Heart right ventricle (tissue), 16 donors: ENCODE results near the gene LRRC14B. TPM values are rescaled to one million over a fixed set of nuclear protein-coding genes. Genes with fewer than 3 reads are reported as not detected.

Experiments used
- ATAC-seq, 8 donors: fragments of 200-7000 bp; cut with Tn5 transposase; one replicate each; pipeline ENCODE4 v1.9.1; 2020; ENCODE audit warnings: mild to moderate bottlenecking in 8 of 8, moderate library complexity in 8 of 8, moderate number of reproducible peaks in 1 of 8
- DNase-seq, 2 donors: peaks; one replicate each; pipeline ENCODE4 v3.0.0-alpha.2; 2020
- H3K27ac ChIP-seq, 10 donors: fragments of 200-600 bp; sonication (generic) in 2 of 10; one replicate each; pipeline versions ENCODE4 v1.5.0 to v1.8.0; 2020 to 2022; ENCODE audit warnings: mild to moderate bottlenecking in 3 of 10
- H3K27me3 ChIP-seq, 7 donors: fragments of 200-600 bp; one replicate each; pipeline ENCODE4 v1.8.0; 2021 to 2022; ENCODE audit warnings: mild to moderate bottlenecking in 2 of 7
- H3K36me3 ChIP-seq, 9 donors: fragments of 200-600 bp; sonication (generic) in 1 of 9; one replicate each; pipeline versions ENCODE4 v1.5.0 to v1.8.0; 2020 to 2022; ENCODE audit warnings: mild to moderate bottlenecking in 2 of 9
- H3K4me1 ChIP-seq, 9 donors: fragments of 200-600 bp; sonication (generic) in 1 of 9; one replicate each; pipeline versions ENCODE4 v1.5.0 to v1.8.0; 2020 to 2022; ENCODE audit warnings: mild to moderate bottlenecking in 4 of 9
- H3K4me3 ChIP-seq, 10 donors: fragments of 200-600 bp; sonication (generic) in 2 of 10; one replicate each; pipeline versions ENCODE4 v1.5.0 to v1.8.0; 2020 to 2022; ENCODE audit warnings: mild to moderate bottlenecking in 7 of 10, moderate library complexity in 2 of 10
- H3K9me3 ChIP-seq, 11 donors: fragments of 200-600 bp in 10 of 11; sonication (generic) in 2 of 11; one replicate each; pipeline versions ENCODE4 v1.5.0 to v1.8.0; 2013 to 2022; ENCODE audit warnings: mild to moderate bottlenecking in 2 of 11, control low read depth in 1 of 11, moderate library complexity in 1 of 11
- WGBS, 2 donors: extraction: QIAGEN DNeasy Blood & Tissue Kit; methylation state at CpG; one replicate each; pipeline ENCODE4 v1.1.7; 2013; ENCODE audit warnings: inconsistent platforms in 1 of 2; 5-methylcytosine and 5-hydroxymethylcytosine counted together
- intact Hi-C, 10 donors: fragments of 100-400 bp; cut with DNase I; formaldehyde crosslinking; loops; one replicate each; pipeline versions ENCODE4 v1.11.1 to v1.14.2; 2022
- polyA plus RNA-seq, 2 donors: library from polyadenylated mRNA; stranded (reverse); fragments of 200-250 nt; gene quantifications; one replicate each; pipeline ENCODE4 v1.2.3, GENCODE V29; 2013
- total RNA-seq, 10 donors: library from RNA; stranded (reverse); fragmentation: NEBNext Ultra II Directional in 3 of 10; extraction: Animal tissue kit (Norgen Biotek cat#: 25700) in 3 of 10; gene quantifications; one replicate each; pipeline versions ENCODE4 v1.2.1 to v1.2.4, GENCODE V29; 2021 to 2023
- TF ChIP-seq, protein P1 (sequence below), 9 donors: fragments of 200-600 bp; sonication (generic) in 2 of 9; IDR thresholded peaks; one replicate each; pipeline versions ENCODE4 v1.5.0 to v1.8.0; 2021 to 2022; ENCODE audit warnings: antibody characterized with exemption in 9 of 9, mild to moderate bottlenecking in 5 of 9, moderate library complexity in 1 of 9
- donor health status: Arrhythmogenic right ventricular cardiomyopathy.
- donor health status: ischemic (EF 13 %, LVEDD 7.1; RV severe dilation, severe dysfunction).
- donor health status: healthy with polysubstance abuse.
- donor health status: DM: no; HTN: yes; CAD: no.
- donor health status: DM: no; HTN: no; CAD: no.
- donor health status: ischemic (EF 25% LVEDD 6.9; RV normal size, moderate dysfunction).
- donor health status: ischemic (EF 25% LVEDD 5.7; RV mildly dilated, moderate dysfunction).
- donor health status: healthy.
- donor health status: DM: yes; HTN: yes; CAD: no.
- donor health status: Ischemic cardiomyopathy.
- donor health status: ischemic (EF 35%, LVEDD 5.7; RV mildly dilated, moderate dysfunction).
- donor health status: nonischemic (EF 11% LVEDD 7.7; RV severe dilation, severe dysfunction).
- donor health status: DM: yes; HTN: yes; CAD: no.
- donor health status: PGD.
- donor health status: ischemic (EF 29% LVEDD 5.4; RV normal size, mild dysfunction).
- donor health status: nonischemic (EF 23%, LVEDD 6.1; RV moderate dilation, normal function).

The LRRC14B gene
- total and polyA plus RNA-seq, 12 donors, result 2.6 to 96.6 (median 49.9) TPM

DNA sequence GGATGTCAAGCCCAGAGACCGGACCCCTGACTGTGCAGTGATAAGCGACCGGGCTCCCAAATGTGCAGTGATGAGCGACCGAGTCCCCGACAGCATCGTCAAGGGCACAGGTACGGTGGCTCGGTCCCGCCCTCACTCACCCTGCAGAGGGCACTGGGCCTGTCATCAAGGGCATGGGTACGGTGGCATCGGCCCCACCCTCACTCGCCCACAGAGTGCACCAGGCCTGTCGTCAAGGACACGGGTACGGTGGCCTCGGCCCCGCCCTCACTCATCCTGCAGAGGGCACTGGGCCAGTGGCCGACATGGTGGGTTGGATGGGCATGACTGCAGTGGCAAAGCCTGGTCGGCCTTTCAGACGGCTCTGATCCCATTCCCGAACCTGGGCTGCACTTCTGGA, 9.7 kb upstream of the LRRC14B start:
- DNase-seq (no peak), ATAC-seq (peak in 1 of 8 donors; percentile 39)
- Histone ChIP-seq H3K27ac (no peak overlapping the region), H3K27me3 (peaks cover 0 to 3% (median 0%) of the 10 kb centered on the region in 7 donors), H3K36me3 (no peaks in the 10 kb centered on the region), H3K4me3 (no peak overlapping the region), H3K4me1 (peaks cover 0 to 7% (median 0%) of the 10 kb centered on the region in 9 donors), H3K9me3 (no peaks in the 10 kb centered on the region)
- 88 to 93% methylated on average over 22 of the region's 22 CpGs for WGBS, 2 donors
- intact Hi-C loops, result no loop called here
- TF ChIP-seq, protein P1, sequence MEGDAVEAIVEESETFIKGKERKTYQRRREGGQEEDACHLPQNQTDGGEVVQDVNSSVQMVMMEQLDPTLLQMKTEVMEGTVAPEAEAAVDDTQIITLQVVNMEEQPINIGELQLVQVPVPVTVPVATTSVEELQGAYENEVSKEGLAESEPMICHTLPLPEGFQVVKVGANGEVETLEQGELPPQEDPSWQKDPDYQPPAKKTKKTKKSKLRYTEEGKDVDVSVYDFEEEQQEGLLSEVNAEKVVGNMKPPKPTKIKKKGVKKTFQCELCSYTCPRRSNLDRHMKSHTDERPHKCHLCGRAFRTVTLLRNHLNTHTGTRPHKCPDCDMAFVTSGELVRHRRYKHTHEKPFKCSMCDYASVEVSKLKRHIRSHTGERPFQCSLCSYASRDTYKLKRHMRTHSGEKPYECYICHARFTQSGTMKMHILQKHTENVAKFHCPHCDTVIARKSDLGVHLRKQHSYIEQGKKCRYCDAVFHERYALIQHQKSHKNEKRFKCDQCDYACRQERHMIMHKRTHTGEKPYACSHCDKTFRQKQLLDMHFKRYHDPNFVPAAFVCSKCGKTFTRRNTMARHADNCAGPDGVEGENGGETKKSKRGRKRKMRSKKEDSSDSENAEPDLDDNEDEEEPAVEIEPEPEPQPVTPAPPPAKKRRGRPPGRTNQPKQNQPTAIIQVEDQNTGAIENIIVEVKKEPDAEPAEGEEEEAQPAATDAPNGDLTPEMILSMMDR (IDR thresholded peaks at IDR 0.05), result no peak

DNA sequence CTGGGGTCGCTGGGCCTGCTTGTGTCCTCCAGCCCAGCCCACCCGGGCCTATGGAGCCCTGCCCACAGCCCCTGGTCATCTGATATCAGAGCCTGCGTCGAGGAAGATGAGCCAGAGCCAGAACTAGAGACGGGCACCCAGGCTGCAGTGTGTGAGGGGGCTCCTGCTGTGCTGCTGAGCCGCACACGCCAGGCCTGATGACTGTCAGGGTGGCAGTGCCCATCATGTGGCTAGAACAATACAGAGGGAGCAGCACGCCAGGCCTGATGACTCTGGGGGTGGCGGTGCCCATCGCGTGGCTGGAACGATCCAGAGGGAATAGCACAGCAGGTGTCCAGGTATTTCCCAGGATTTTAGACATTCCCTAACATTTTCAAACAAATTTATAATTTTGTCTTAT, 9.2 kb upstream of the LRRC14B start:
- DNase-seq (no peak), ATAC-seq (no peak)
- H3K4me3 ChIP-seq, result no peak overlapping the region
- WGBS, 2 donors, result 91 to 93% methylated on average over 12 of the region's 12 CpGs
- no peak overlapping the region for H3K27ac ChIP-seq
- H3K27me3 ChIP-seq, result peaks cover 0 to 4% (median 0%) of the 10 kb centered on the region in 7 donors
- H3K9me3 ChIP-seq, result no peaks in the 10 kb centered on the region
- H3K36me3 ChIP-seq, result no peaks in the 10 kb centered on the region
- TF ChIP-seq, protein P1 (IDR thresholded peaks at IDR 0.05), result no peak
- intact Hi-C loops, result no loop called here
- H3K4me1 ChIP-seq, result peaks cover 0 to 7% (median 0%) of the 10 kb centered on the region in 9 donors

DNA sequence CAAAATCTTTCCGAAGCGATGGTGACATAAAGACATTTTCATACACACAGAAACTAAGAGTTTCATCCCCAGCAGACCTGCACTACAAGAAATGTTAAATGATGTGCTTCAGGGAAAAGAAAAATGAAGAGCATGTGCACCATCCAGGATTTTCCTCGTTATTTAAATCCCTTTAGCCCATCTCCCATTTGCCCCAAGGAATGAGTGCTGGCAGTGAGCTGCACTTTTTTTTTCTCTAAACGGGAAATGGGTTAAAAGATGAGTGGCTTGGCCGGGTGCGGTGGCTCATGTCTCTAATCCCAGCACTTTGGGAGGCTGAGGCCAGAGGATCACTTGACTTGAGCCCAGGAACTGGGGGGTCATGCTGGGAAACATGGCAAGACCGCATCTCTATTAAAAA, 6.8 kb upstream of the LRRC14B start:
- peaks cover 0 to 18% (median 12%) of the 10 kb centered on the region in 9 donors for H3K4me1 ChIP-seq
- no peak overlapping the region for H3K4me3 ChIP-seq
- intact Hi-C loops, result no loop called here
- peaks cover 0 to 8% (median 0%) of the 10 kb centered on the region in 7 donors for H3K27me3 ChIP-seq
- no peaks in the 10 kb centered on the region for H3K9me3 ChIP-seq
- no peak for DNase-seq
- no peaks in the 10 kb centered on the region for H3K36me3 ChIP-seq
- WGBS, 2 donors, result 81 to 87% methylated on average over 7 of the region's 7 CpGs
- TF ChIP-seq, protein P1 (IDR thresholded peaks at IDR 0.05), result no peak
- H3K27ac ChIP-seq, result no peak overlapping the region
- no peak for ATAC-seq

DNA sequence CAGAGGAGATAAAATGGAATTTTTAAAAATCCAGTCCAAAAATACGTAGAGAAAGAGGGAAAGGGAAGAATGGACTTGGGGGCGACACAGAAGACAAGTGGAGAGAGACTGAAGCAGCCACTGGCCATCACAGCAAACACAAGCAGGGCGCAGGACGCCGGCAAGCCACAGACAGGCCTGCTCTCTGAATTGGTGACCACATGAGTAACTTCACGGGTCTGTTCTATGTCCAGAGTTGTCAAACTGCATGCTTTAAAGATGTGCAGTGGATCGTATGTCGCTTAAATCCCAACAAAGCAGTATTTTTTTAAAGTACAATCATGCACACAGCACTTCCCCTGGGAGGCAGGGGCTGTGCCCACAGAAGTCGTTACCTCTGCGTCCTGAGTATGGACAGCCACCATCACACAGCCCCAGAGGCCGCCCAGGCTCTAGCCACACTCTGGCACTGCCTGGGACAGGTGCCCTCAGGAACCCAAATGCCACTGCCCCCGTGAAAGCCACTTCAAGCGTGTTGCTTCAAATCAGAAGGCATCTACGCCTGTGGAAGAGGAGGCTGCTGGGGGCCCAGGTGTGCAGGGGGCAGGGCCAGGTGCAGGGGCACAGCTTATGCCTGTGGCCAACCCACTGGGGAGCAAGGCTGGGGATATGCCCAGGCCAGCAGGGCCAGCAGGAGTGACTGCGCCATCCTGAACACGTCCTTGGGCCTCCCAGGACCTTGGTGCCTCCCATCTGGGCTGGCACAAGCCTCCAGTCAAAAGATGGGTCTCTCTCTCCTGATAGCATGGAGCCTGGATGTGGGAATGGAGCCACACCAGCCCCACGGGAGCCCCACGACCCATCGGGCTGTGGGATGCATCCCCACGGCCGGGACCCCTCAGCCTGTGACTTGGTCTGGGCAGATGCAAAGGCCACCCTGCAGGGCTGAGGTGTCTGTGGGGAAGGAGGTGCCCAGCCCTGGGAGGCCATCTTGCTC, 5.9 kb upstream of the LRRC14B start:
- ATAC-seq (no peak), DNase-seq (no peak)
- Histone ChIP-seq H3K9me3 (no peaks in the 10 kb centered on the region), H3K27ac (no peak overlapping the region), H3K36me3 (no peaks in the 10 kb centered on the region), H3K27me3 (peaks cover 0 to 8% (median 0%) of the 10 kb centered on the region in 7 donors), H3K4me1 (peaks cover 0 to 27% (median 18%) of the 10 kb centered on the region in 9 donors), H3K4me3 (no peak overlapping the region)
- TF ChIP-seq, protein P1 (IDR thresholded peaks at IDR 0.05), result no peak
- intact Hi-C loops, result loop anchor here in 1 of 10 donors (5.0 kb wide), 1 partner anchor 247 kb away; no protein-coding TSS in a partner anchor
- WGBS, 2 donors, result 81 to 87% methylated on average over 21 of the region's 21 CpGs
